Measurements from ENCODE around the gene LRRC18.

DNA sequence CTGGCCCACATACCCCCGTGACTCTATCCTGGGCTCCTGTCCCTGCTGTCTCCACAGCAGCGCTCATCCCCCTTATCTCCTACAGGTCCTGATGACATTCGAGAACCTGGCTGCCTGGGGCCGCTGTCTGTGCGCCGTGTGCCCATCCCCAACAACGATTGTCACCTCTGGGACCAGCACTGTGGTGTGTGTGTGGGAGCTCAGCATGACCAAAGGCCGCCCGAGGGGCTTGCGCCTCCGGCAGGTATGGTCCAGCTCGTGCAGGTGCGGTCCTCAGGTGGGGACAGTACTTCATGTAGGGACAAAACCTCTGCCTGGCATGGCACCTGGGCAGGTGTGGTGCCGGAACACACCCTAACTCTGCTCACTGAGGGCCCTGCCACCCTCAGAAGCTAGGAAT lies 30.4 kb upstream of the LRRC18 start:
- no peak for TF ChIP-seq POLR2A (IDR thresholded peaks at IDR 0.05)
- TF ChIP-seq, protein P1, sequence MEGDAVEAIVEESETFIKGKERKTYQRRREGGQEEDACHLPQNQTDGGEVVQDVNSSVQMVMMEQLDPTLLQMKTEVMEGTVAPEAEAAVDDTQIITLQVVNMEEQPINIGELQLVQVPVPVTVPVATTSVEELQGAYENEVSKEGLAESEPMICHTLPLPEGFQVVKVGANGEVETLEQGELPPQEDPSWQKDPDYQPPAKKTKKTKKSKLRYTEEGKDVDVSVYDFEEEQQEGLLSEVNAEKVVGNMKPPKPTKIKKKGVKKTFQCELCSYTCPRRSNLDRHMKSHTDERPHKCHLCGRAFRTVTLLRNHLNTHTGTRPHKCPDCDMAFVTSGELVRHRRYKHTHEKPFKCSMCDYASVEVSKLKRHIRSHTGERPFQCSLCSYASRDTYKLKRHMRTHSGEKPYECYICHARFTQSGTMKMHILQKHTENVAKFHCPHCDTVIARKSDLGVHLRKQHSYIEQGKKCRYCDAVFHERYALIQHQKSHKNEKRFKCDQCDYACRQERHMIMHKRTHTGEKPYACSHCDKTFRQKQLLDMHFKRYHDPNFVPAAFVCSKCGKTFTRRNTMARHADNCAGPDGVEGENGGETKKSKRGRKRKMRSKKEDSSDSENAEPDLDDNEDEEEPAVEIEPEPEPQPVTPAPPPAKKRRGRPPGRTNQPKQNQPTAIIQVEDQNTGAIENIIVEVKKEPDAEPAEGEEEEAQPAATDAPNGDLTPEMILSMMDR (IDR thresholded peaks at IDR 0.05): no peak

Data from Peyer's patch (tissue), 4 donors.